ENCODE results near the gene MEIG1. TPM values are rescaled to one million over a fixed set of nuclear protein-coding genes. Genes with fewer than 3 reads are reported as not detected.

MEIG1 gene
- total and polyA plus RNA-seq, 4 donors: 1.0 to 3.5 (median 1.4) TPM

- H3K4me3 ChIP-seq: peak overlapping the region; percentile 53
- DNase-seq: peak in 1 of 3 donors; percentile 58
- no peaks in the 10 kb centered on the region for H3K27me3 ChIP-seq (ENCODE audit: control insufficient read depth in 3 of 3, insufficient read depth in 3 of 3, low read length in 2 of 3)
- H3K27ac ChIP-seq (ENCODE audit: low read depth in 1 of 2, low read length in 1 of 2): peak overlapping the region; percentile 88 to 94
- H3K4me1 ChIP-seq (ENCODE audit: control insufficient read depth in 5 of 5, insufficient read depth in 5 of 5, low read length in 5 of 5): peaks cover 0 to 19% (median 6%) of the 10 kb centered on the region in 5 donors
- peaks cover 0 to under 1% (median under 1%) of the 10 kb centered on the region in 4 donors for H3K36me3 ChIP-seq (ENCODE audit: control insufficient read depth in 4 of 4, insufficient read depth in 4 of 4, low read length in 4 of 4)
- H3K9ac ChIP-seq (ENCODE audit: insufficient read depth in 1 of 2, low read length in 2 of 2): peak overlapping the region in 1 of 2 donors; percentile 96
- TF ChIP-seq, protein P1, sequence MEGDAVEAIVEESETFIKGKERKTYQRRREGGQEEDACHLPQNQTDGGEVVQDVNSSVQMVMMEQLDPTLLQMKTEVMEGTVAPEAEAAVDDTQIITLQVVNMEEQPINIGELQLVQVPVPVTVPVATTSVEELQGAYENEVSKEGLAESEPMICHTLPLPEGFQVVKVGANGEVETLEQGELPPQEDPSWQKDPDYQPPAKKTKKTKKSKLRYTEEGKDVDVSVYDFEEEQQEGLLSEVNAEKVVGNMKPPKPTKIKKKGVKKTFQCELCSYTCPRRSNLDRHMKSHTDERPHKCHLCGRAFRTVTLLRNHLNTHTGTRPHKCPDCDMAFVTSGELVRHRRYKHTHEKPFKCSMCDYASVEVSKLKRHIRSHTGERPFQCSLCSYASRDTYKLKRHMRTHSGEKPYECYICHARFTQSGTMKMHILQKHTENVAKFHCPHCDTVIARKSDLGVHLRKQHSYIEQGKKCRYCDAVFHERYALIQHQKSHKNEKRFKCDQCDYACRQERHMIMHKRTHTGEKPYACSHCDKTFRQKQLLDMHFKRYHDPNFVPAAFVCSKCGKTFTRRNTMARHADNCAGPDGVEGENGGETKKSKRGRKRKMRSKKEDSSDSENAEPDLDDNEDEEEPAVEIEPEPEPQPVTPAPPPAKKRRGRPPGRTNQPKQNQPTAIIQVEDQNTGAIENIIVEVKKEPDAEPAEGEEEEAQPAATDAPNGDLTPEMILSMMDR (IDR thresholded peaks at IDR 0.05; ENCODE audit: control extremely low read depth, extremely low read depth): no peak
- no peaks in the 10 kb centered on the region for H3K9me3 ChIP-seq (ENCODE audit: control insufficient read depth in 4 of 4, insufficient read depth in 3 of 4, low read length in 3 of 4)
- 1% methylated on average over 32 of the region's 32 CpGs for WGBS, 2 donors
- peak; percentile 35 for ATAC-seq (ENCODE audit: insufficient read depth, low FRiP score)
Observed at GRCh38 chr10:14953424-14954000, 5.7 kb upstream of the MEIG1 start.

- H3K4me1 ChIP-seq (ENCODE audit: control insufficient read depth in 5 of 5, insufficient read depth in 5 of 5, low read length in 5 of 5): peaks cover 0 to 19% (median 6%) of the 10 kb centered on the region in 5 donors
- H3K27me3 ChIP-seq (ENCODE audit: control insufficient read depth in 3 of 3, insufficient read depth in 3 of 3, low read length in 2 of 3): no peaks in the 10 kb centered on the region
- DNase-seq: peak; percentile 93 to 94 (median 94)
- ATAC-seq (ENCODE audit: insufficient read depth, low FRiP score): peak; percentile 96
- H3K9ac ChIP-seq (ENCODE audit: insufficient read depth in 1 of 2, low read length in 2 of 2): peak within 1 kb of the TSS in 1 of 2 donors; percentile 96
- peak within 1 kb of the TSS; percentile 88 to 94 for H3K27ac ChIP-seq (ENCODE audit: low read depth in 1 of 2, low read length in 1 of 2)
- TF ChIP-seq, protein P1 (IDR thresholded peaks at IDR 0.05; ENCODE audit: control extremely low read depth, extremely low read depth): no peak
- 0% methylated on average over 45 of the region's 45 CpGs for WGBS, 2 donors
- H3K9me3 ChIP-seq (ENCODE audit: control insufficient read depth in 4 of 4, insufficient read depth in 3 of 4, low read length in 3 of 4): no peaks in the 10 kb centered on the region
- peak within 1 kb of the TSS; percentile 53 for H3K4me3 ChIP-seq
- H3K36me3 ChIP-seq (ENCODE audit: control insufficient read depth in 4 of 4, insufficient read depth in 4 of 4, low read length in 4 of 4): no peaks in the 10 kb centered on the region
Observed at GRCh38 chr10:14954001-14954770, 5.0 kb upstream of the MEIG1 start, which contains the start of gene DCLRE1C. DCLRE1C (minus strand) TSS chr10:14954096; CDS start chr10:14954010, 86 bp downstream.

DNA sequence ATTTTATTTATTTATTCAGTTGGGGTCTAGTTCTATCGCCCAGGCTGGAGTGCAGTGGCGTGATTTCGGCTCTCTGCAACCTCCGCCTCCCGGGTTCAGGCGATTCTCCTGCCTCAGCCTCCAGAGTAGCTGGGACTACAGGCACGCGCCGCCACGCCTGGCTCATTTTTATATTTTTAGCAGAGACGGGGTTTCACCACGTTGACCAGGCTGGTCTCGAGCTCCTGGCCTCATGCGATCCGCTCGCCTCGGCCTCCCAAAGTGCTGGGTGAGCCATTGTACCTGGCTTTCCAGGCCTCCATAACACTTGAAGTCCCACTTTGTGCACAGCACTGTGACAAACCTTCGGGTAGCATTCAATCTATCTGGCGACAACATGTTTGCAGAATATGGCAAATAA is 4.3 kb upstream of the MEIG1 start:
- H3K4me1 ChIP-seq (ENCODE audit: control insufficient read depth in 5 of 5, insufficient read depth in 5 of 5, low read length in 5 of 5): peaks cover 0 to 19% (median 6%) of the 10 kb centered on the region in 5 donors
- no peaks in the 10 kb centered on the region for H3K9me3 ChIP-seq (ENCODE audit: control insufficient read depth in 4 of 4, insufficient read depth in 3 of 4, low read length in 3 of 4)
- no peaks in the 10 kb centered on the region for H3K36me3 ChIP-seq (ENCODE audit: control insufficient read depth in 4 of 4, insufficient read depth in 4 of 4, low read length in 4 of 4)
- no peaks in the 10 kb centered on the region for H3K27me3 ChIP-seq (ENCODE audit: control insufficient read depth in 3 of 3, insufficient read depth in 3 of 3, low read length in 2 of 3)
- ATAC-seq (ENCODE audit: insufficient read depth, low FRiP score): no peak
- H3K4me3 ChIP-seq: no peak overlapping the region
- no peak for DNase-seq
- TF ChIP-seq, protein P1 (IDR thresholded peaks at IDR 0.05; ENCODE audit: control extremely low read depth, extremely low read depth): no peak
- H3K27ac ChIP-seq (ENCODE audit: low read depth in 1 of 2, low read length in 1 of 2): no peak overlapping the region
- H3K9ac ChIP-seq (ENCODE audit: insufficient read depth in 1 of 2, low read length in 2 of 2): no peak overlapping the region
- 95 to 97% methylated on average over 19 of the region's 19 CpGs for WGBS, 2 donors

Measured in lung (tissue), 12 donors.